HL-60/S4 (cell line): Measurements from ENCODE around the gene GRID1.
"Not testable (repeated sequence)": the region's sequence is repeated elsewhere in the genome, so short reads cannot be mapped to it uniquely, and the experiment has no call there.

ENCODE experiments used
- in situ Hi-C: fragments of 300-500 bp; cut with MboI; formaldehyde crosslinking; loops from 2 replicates; pipeline ENCODE4 v1.14.3; 2022; ENCODE audit warnings: low sequenced_read_pairs

GRID1 gene

DNA sequence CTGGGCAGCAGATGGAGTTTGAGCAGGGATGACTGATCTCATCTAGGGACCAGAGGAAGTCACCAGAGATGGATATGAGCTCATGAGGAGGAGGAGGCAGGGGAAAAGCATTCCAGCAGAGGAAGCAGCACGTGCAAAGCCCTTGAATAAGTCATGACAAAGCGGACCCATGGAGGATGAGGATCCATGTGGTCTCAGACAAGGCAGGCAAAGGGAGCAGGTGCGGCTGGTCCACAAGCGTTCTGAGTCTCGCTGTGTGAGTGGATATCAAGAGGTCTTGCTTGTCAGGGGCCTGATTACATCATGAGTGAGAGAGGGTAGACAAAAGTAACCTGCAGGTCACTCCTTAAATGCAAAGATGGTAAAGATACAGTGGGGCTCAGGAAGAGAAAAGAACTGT is 307.6 kb downstream of the GRID1 start:
- in situ Hi-C loops: loop anchor here (25.0 kb wide), 1 partner anchor 97 kb away; no protein-coding TSS in a partner anchor

DNA sequence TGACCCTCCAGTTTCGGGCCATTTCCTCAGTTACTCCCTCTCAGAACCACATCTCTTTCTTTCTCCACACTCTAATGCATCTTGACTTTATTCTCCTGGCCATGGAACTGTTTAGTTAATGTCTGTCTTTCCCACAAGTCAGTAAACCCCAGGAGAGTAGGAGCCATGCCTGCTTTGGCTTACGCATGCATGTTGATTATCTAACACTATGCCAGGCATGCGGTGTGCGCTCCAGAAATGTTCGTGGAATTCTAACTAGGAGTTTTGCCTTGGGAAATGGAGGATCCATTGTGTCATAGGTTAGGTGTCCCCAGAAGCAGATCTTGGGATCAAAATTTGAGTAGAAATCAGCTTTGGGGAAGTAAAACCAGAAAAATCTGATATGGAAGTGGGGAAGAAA is 308.9 kb downstream of the GRID1 start:
- in situ Hi-C loops: loop anchor here (25.0 kb wide), 1 partner anchor 95 kb away; no protein-coding TSS in a partner anchor

DNA sequence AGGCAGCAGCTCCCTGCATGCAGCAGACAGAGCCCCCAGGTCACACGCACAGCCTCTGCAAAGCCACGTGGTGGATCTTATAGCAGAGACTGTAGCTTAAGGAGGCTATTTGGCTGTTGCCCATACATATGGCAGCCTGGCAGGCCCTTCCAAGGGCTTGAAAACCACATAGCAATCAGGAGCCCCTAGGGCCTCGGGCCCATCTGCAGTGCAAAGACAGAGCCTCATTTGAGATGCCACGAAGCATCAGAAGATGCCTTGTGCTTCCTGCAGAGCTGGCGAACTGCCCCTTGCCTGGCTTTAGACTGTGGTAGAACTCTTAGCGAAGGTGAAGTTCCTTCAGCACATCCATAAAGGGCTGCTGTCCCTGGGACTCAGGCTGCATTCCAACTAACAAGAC is 309.9 kb downstream of the GRID1 start:
- in situ Hi-C loops: loop anchor here (25.0 kb wide), 1 partner anchor 94 kb away; no protein-coding TSS in a partner anchor

DNA sequence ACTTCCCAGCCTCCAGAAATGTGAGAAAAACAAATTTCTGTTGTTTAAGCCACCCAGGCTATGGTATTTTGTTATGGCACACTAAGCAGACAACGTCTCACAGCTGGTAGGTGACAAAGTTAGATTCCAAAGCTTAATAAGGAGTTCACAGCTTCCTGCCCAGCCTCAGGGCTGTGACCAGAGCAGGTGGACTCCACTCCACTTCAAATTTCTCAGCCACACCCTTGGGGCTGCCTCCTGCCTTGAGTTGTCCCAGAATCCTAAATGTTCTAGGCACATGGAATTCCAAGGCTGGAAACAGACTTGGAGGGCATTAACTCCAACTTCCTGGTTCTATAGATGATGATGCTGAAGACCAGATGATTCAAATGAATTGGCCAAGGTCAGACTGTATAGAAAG is 310.7 kb downstream of the GRID1 start:
- in situ Hi-C loops: loop anchor here (25.0 kb wide), 1 partner anchor 94 kb away; no protein-coding TSS in a partner anchor

DNA sequence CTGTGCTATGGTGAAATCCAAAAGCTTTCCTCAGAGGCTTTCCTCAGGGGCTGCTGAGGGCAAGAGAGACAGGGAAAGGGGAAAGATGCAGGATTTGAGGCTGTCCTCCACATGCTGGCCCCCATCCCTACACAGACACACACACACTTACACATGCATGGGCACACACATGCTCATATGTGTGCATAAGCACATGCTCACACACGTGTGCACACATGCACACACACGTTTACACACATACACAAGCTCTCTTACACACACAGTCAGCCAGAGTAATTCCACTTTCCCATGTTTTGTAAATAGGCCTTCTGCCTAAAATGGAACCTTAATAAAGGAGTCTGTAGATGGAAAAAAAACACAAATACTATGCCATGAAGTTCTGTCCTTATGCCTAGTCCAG is 312.9 kb downstream of the GRID1 start:
- in situ Hi-C loops: loop anchor here (25.0 kb wide), 1 partner anchor 91 kb away; no protein-coding TSS in a partner anchor

DNA sequence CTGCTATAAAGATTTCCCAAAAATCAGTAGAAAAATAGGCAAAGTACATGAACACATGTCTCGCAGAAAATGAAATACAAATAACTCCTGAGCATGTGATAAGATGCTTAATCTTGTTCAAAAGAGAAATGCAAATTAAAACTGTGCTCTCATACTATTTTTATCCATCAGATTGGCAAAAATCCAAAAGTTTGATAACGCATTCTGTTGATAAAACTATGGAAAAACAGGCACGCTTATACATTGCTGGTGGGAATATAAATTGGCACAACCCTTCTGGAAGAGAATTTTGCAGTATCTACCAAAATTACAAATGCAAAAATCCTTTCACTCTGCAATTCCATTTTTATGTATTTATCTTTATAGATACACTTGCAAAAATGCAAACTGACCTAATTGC is 315.0 kb downstream of the GRID1 start:
- in situ Hi-C loops: loop anchor here (25.0 kb wide), 1 partner anchor 89 kb away; no protein-coding TSS in a partner anchor

DNA sequence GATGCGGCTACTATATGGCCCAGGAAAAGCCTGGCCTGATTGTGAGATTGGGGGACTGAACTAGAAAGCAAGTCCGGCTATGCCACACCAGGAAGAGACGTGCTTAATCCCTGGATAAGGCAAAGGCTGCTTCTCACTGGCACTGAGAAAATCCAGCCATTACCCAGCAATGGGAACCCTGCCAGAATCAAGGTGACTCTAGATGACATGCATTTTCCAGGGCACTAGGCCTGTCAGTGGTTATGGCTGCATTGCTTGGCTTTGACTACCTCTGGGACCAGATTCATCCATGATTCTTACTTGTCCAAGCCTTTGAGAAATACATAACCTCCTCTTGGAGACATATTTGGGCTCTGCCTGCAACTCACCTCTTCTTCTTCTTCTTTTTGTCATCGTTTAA is 317.2 kb downstream of the GRID1 start:
- in situ Hi-C loops: no loop called here

DNA sequence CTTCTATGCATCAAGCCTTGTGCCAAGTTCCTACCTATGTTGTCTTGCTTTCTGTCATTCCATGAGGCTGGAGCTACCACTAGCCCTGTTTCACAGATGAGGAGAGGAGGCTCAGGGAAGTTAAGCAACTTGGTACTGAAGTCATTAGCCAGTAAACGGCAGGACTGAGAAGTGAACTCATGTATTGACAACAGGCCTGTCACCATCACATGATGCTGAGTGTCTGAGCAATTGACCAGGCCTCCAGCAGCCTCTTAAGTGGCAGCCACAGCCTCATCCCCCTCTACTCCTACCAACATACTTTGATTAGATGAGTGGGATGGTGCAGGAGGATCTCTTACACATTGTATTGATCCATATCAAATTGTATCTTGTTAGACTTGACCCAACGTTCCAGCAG is 317.6 kb downstream of the GRID1 start:
- in situ Hi-C loops: no loop called here

DNA sequence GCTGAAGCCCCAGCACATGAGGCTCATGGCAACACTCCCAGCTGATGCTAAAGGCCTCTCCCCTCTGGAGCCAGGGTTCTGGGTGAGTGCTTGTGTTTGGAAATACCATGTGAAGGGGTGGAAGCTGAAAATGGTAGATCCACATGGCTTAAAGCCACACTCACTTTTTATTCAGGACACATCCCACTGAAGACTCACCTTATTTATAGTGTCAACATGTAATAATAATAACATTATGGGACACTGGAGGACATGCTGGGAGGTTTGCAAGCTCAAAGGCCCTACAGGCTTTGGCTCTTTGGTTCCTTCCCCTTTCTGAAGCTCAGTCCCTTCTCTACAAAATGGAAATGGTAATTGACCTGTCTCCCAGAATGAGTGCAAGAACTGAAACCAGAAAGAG is 318.0 kb downstream of the GRID1 start:
- in situ Hi-C loops: no loop called here

DNA sequence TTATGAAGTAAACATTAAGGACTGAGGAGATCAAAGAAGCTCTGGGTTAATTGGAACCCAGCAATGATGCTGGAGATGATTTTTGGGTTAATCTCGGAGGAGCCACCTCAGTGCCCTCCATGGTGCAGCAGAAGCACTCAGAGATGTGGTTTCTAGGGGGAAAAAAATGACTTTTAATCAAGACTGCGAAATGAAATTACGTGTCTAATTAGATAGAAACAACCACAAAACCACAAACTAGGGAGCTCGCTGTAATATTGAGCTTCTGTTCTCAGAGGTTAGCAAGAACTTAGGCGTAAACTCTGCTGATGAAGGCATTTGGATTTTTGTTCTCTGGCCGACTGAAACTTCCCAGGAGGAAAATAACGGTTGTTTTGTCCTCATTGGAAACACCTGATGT is 319.0 kb downstream of the GRID1 start:
- in situ Hi-C loops: no loop called here

DNA sequence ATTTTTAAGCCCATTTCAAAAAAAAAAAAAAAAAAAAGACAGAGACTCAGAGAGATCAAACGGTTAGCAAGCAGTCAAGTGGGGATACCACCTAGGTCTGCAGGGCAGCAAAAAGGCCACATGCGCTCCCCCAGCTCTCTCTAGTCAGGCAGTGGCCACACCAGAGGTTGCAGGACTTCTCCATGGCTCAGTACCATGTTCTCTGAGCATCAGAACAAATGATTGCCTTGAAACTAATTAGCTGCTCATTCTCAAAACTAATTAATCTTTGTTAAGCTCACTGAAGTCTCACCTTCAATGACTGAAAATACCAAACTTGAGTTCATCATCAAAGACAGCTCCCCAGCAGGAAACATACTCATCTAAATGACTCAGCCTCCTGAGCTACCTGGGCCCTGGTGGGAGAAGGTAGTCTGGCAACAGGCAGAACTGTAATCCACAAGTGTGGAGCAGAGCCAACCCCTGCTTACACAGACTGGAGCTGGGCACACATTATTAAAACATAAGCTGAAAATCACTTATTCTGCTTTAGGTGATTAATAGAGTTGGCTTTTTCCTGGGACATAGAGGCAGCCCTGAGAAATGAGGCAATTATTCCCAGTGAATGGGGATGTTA is 319.6 kb downstream of the GRID1 start:
- in situ Hi-C loops: no loop called here

DNA sequence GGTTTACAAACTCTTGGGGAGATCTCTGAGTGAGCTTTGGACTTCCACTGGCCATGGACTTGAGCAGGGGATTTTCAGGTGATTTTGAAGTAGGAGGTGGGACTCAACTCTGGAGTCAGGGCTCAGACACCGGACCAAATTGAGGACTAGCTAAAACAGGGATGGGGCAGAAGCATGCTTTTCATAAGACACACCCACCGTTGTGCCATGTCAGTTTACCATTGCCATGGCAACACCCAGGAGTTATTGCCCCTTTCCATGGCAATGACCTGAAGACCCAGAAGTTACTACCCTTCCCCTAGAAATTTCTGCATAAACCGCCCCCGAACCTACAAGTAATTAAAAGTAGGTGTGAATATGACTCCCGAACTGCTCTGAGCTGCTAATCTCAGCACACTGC is 320.7 kb downstream of the GRID1 start:
- in situ Hi-C loops: no loop called here

DNA sequence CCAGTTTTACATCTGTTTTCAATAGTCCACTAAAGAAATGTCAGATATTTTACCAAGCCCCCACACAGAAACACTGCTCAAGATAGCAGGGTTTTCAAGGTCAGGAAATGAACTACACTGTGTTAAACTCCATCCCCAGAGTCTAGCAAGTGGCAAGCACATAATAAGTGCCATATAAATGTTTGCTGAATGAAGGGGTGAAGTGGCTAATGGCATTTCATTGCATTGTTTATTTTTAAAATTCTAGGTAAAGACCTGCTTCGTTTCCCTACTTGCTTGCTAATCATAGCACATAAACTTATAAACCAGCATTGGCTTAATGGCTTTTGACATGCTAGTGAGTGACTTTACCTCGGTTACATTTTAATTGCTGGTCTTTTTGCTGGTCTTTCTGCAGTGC is 322.6 kb downstream of the GRID1 start:
- in situ Hi-C loops: no loop called here

DNA sequence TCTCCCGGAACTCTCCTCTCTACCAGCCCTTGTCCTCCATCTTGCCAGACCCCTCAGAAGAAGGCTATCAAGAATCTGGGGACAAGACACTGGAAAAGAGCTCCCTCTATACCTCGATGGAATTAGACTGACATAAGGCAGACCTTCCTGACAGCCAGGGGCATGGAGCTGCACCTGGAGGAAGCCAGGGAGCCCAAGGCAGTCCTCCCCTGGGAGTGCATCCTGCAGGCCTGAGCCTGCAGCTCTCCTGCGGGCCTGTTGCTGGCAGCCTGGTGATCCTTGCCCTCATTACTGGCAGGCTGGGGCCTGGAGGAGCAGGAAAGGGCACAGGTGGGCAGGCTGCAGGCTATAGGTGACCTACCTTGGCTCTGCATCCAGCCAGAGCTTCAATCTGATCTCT is 323.4 kb downstream of the GRID1 start:
- in situ Hi-C loops: no loop called here

DNA sequence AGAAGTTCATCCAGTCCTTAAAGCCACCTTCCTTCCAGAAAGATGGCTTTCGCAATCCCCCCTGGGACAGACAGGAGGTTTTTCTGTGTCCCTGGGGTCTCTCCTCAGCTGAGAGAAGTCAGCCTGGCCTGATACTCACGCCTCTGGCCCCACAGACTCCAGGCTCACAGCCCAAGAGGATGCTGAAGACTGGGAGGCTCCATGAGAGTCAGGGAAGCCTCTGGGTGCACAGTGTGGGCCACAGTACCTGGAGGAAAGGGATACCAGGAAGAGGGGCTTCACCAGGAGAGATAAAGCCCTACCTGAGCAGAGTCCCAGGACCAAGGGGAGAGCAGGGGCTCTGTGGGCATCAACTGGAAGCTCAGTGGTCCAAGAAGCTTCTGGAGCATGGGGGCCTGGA is 324.4 kb downstream of the GRID1 start:
- in situ Hi-C loops: no loop called here

DNA sequence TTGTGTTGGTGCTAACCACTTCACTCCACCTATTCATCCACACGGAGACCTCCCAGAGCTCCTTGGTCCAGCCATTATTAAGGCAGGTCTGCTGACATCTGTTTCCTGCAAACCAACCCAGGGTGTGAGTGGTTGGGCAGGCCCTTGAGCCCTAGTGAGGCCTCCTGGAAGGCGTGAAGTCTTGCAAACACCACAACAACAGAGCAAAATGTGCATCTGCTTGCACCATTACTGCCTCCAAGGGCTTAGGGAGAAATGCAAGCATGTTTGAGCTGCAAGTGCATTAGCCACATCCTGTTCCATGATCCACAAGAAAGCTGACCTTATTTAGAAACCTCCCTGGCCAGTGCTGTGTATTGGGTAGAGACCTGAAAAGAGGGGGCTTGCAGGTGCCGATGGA is 325.5 kb downstream of the GRID1 start:
- in situ Hi-C loops: no loop called here

DNA sequence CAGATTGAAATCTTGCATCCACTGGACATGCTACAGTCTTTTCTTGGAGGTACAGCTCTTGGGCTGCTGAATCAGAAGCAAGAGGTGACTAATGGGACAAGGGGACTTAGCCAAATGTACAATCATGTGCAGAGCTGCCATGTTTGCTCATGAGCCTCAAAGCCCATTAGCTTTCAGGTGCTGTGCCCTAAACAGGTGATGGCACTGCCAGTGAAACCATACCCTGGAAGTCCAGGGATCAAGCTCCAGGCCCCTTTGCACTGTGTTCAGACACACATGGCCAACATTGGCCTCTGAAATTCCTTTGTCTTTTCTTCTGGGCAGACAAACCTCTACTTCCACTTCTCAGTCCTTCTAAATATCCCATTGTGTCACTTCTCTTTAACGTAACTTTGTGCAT is 328.2 kb downstream of the GRID1 start:
- in situ Hi-C loops: no loop called here

DNA sequence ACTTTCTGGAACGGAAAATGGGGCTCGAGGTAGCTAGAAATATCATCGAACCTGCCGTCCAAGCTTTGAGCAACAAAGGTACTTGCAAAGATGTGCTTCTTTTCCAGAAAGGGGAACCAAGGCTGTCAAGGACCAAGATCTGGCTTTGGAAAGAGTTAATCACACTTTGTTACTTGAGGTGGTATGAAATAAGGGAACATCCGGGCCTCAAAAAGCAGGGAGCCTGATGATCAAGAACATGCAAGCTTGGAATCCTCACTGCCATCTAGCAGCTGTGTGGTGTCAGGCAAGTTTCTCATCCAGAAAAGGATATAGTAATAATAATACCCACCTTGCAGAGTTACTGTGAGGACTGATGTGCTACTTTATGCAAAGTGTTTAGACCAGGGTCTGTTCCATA is 329.5 kb downstream of the GRID1 start:
- in situ Hi-C loops: no loop called here

DNA sequence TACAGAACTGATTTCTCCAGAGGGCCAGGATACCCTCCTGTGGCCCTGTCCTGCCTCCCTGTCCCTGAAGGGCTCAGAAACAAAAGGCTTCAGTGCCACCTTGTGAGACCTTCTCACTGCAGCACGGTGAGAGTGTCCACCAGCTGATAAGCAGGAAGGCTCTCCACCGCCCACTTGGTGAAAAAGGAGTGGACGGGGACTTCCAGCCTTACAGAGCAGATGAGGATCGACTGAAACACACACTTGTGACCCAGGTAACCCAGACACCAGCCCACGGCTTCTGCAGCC is 330.1 kb downstream of the GRID1 start:
- in situ Hi-C loops: no loop called here

DNA sequence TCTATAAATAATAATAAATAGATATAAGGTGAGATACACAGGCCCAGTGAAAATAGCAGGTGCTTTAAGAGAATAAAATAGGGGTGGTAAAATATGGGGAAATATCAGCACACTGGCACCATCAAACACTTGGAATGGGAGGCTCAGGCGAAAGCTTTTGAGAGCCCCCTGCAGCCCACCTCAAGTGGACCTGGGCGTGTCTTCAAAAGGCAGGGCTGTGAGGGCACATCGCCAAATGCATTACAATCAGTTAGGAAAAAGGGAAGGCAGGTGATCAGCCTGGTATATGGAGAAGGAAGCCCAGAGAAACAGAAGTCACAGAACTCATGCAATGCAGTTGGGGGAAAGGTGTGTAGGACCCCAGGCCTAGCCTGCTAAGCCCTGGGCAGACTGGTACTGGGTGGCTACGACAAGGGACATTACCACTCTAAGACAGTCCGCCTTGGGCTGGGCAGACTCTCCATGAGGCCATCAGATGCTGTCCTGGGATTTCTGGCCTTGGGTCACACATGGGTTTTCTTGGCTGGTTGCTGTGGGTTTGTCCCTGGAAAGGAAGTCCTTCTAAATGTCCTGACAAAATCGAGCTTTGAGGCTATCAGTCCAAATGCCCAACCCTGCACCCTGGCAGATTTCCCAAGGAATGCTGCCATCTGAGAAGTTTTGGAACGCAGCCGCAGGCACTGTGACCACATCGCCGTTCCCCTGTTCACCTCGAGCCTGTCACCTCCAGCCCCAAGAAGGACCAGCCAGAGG is 330.6 kb downstream of the GRID1 start:
- in situ Hi-C loops: no loop called here

DNA sequence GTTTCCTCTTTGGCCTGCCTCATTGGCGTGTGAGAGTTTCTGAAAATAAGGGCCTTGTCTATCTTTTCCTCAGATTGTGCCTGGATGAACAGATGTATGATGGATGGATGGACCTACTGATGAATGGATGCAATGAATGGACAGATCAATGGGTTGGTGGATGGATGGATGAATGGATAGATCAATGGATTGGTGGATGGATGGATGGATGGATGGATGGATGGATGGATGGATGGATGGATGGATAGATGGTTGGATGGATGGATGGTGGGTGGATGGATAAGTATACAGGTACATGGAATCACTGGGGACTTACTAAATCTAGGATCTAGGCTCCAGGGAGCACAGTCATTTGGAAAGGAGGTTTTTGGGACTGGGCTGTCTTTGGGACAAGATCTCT is 331.9 kb downstream of the GRID1 start:
- in situ Hi-C loops: no loop called here

DNA sequence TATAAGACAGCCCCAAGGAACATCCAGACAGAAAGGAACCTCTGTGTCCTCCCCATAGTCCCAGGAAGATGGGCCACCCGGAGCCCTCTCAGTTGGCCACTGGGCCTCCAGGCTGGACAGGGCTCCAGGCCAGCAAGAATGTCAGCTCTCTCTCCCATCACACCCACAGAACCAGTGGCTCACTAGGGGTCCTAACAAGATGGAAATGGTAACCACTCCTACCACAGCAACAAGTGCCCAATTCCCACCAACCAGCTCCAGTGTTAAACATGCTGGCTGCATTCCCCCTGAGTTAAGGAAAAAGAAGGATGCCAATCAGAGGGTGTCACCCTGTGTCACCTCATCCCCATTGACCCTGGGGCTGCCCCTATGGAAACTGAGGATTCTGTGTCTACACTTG is 333.0 kb downstream of the GRID1 start:
- in situ Hi-C loops: no loop called here

DNA sequence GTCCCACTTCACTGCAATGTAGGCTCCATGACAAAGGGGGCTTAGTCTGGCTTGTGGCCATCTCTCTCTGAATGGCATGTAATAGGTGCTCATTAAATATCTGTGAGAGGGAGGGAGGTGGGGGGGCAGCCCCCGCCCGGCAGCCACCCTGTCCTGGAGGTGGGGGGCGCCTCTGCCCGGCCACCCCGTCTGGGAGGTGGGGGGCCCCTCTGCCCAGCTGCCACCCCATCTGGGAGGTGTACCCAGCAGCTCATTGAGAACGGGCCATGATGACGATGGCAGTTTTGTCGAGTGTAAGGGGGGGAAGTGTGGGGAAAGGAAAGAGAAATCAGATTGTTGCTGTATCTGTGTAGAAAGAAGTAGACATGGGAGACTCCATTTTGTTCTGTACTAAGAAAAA is 334.5 kb downstream of the GRID1 start:
- in situ Hi-C loops: not testable (repeated sequence)
